HG03045 (cell line): ENCODE data around the gene LCK.

Source experiments
- ATAC-seq: cut with Tn5 transposase; IDR thresholded peaks from one replicate; pipeline ENCODE4 v1.9.1; 2021; ENCODE audit warnings: mild to moderate bottlenecking, moderate library complexity; ENCODE audit not compliant: unreplicated experiment

Gene LCK

DNA sequence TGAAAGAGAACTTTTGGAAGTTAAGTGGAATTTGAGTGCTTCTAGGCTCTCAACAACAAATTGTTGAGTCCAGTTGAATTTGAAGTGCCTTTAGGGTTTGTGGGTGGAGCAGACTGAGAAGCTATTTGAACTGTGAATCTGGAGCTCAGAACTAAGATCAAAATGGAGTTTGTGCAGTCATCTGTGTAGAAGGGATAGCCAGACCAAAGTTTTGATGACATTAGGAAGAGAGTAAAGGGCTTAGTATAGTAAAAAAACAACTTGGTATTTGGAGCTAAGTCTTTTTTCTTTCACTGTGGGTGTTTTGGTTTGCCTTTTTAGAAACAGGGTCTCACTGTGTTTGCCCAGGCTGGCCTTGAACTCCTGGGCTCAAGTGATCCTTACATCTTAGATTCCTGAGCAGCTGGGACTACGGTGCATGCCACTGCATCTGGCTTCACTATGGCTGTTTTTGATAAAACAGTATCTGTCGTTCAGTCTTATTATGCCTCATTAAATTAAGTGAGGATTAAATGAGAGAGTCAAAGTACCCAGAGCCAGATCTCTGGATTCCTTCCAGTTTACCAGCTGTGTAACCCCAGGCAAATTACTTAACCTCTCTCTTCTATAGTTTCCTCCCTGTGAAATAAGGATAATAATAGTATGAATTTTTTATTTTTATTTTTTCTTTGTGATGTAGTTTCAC, 60.8 kb downstream of the LCK start:
- no peak for ATAC-seq

DNA sequence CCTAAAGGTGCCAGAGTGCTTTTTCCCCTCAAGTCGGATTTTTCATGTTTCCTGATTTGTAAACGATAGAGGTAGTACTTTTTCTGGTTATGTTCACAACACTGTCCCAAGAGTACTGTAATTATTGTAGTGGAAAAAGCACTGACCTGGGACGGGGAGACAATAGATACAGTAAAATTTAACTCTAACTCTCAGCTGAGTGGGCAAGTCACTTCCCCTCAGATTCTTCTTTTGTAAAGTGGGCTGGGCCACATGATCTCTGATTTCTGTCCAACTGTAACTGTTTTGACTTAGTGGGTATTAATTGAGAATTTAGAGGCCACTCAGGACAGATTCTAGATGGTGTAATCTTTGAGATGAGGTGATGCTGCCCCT, 65.8 kb downstream of the LCK start:
- no peak for ATAC-seq

DNA sequence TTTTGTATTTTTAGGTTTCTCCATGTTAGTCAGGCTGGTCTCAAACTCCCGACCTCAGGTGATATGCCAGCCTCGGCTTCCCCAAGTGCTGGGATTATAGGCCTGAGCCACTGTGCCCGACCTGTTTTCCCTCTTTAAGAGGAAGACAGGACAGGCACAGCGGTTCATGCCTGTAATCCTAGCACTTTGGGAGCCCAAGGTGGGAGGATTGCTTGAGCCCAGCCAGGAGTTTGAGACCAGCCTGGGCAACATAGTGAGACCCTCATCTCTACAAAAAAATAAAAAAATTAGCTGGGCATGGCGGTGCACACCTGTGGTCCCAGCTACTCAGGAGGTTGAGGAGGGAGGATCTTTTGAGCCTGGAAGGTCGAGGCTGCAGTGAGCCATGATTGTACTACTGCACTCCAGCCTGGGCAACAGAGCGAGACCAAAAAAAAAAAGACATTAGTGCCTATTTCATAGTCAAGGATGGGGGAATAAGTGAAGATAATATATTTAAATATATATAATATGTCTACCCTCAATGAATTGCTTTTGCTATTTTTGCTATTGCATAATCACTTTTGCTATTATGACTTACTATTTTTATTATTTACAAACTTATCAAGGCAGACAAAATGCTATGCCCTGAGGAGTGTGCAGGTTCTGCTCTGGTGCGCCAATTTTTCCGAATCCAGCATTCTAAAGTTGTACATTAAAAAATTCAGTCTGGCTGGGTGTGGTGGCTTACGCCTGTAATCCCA, 67.2 kb downstream of the LCK start:
- ATAC-seq: no peak

DNA sequence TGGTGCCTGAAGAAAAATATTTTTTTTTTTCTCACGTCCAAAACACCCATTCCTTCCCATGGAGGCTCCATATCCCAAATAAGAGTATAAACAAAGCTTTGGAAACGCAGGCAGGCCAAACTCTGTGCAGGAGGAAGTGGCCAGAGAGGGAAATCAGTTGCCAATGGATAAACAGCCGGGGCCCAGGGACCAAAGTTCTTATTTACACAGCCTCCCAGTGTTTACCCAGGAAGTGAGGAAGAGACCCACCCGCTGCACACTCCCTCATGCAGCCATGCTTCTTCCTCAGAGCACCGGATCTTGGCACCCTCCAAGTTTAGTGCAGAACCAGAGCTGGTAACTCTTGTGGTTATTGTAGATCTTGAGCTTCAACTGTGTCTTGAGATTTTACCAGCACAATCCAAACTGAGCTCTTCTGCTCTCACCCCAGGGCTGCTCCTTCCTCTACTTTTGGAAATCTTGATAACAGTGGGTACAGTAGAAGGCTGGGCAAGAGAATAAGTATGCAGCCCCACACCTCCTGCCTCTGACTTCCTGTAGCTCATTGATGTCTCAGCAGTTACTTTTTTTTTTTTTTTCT, 70.7 kb downstream of the LCK start:
- ATAC-seq: no peak

DNA sequence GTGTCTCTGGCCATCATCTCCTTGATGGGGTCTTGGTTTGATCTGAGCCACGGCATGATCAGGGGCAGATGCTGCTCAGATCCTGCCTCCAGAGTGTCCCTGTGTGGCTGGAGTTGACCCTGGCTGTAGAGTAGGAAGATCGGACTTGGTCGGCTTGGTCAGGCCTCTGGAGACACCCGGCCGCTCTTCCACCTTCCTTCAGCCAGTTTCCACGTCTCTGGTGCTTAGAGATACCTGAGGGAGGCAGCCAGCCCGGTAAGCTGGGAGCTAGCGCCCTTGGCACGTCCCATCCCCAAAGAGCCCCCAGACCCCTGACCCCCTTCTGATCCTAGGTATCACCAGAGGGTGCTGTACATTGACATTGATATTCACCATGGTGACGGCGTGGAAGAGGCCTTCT, 76.1 kb downstream of the LCK start:
- no peak for ATAC-seq

DNA sequence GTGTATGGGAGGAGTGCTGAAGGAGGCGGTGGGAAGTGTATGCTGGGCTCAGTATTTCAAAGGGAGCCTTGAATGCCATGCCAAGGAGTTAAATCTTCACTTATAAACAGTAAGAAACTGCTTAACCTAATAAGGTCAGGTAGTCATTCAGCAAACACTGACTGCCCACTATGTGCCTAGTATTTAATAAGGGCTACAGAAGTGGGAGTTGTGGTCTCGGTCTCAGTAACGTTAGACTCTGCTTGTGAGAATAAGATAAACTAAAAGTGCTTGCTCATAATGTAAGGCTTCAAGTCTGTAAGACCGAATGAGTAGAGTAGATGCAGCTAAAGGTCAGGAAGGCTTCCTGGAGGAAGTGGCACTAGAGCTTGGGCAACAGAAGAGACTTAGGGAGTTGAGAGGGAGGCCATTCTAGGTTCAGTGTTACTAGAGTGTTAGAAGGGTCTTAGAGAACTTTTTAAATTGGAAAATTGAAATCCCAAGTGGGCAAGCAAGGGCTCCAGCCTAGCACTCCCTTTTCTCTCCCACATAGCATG, 78.9 kb downstream of the LCK start:
- no peak for ATAC-seq

DNA sequence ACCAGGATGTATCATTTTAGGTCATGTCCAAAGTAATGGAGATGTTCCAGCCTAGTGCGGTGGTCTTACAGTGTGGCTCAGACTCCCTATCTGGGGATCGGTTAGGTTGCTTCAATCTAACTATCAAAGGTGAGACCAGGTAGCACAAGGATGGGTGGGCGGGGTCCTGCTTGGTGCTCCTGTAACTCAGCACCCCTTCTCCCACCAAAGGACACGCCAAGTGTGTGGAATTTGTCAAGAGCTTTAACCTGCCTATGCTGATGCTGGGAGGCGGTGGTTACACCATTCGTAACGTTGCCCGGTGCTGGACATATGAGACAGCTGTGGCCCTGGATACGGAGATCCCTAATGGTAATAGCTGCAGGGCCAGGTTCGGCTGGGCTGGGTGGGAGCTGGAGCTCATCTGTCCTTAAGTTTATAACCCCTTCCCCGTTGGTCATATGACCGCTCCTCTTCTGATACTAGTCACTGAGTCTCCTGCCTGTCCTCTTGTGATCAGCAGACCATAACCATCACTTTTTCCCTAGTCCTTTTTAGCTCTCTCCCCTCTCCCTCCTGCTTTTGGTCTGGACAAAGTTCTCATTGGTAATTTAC, 79.6 kb downstream of the LCK start:
- no peak for ATAC-seq

DNA sequence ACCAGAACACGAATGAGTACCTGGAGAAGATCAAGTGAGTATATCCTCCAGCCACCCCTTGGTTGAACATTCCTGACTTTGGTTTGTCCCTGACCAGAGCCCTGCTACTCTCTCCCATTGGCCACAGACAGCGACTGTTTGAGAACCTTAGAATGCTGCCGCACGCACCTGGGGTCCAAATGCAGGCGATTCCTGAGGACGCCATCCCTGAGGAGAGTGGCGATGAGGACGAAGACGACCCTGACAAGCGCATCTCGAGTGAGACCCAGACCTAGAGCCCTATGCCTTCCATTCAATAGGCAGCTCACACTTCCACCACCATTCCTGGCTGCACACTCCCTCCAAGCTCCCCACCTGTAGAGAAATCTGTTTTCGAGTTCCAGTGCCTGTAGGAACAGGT, 80.5 kb downstream of the LCK start:
- no peak for ATAC-seq

DNA sequence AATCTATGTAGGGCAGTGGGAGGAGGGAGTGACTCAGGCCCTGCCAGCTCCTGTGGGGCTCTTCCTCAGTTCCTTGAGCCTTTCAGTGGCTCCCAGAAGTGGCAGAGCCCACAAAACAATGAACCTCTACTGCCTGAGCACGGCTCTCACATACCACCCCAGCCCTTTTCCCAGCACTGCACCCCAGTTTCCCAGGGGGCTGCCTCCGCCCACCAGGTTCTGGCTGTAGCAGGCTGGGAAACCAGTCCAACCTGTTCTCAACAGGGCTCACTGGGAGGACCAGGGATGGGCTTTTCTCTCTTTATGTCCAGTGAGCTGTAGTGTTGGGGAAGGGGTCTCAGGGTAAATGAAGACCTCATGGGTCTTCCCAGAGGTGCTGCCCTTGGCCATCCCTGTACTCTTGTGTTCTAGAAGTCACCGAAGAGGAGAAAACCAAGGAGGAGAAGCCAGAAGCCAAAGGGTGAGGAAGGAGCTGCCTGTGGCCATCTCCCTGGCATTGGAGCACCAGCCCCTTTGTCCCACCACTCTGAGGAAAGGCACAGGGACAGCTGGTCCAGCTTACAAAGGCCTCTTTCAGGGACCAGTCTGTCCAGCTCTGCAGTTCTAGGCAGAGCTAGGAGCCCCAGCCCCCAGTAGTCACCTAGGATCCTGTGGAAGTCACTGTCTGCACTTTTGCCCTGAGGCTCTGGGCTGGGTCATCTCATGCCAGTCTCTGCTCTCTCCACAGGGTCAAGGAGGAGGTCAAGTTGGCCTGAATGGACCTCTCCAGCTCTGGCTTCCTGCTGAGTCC, 81.4 kb downstream of the LCK start:
- no peak for ATAC-seq

DNA sequence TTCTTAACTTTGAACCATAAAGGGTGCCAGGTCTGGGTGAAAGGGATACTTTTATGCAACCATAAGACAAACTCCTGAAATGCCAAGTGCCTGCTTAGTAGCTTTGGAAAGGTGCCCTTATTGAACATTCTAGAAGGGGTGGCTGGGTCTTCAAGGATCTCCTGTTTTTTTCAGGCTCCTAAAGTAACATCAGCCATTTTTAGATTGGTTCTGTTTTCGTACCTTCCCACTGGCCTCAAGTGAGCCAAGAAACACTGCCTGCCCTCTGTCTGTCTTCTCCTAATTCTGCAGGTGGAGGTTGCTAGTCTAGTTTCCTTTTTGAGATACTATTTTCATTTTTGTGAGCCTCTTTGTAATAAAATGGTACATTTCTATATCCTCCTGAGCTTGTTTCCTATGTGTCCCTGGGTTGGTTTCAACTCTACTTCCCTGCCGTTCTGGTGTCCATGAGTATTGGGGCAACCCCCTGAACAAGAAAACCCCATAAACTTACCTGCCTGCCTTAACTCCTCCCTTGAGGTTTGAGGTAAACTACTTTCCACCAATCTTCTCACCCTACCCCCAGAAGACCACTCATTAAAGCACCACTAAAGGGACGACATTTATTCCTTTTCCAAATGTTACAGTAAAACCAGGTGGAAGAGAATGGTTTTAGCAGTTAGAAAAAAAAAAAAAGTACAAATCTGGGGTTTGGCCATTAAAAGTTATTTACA, 82.3 kb downstream of the LCK start:
- no peak for ATAC-seq

DNA sequence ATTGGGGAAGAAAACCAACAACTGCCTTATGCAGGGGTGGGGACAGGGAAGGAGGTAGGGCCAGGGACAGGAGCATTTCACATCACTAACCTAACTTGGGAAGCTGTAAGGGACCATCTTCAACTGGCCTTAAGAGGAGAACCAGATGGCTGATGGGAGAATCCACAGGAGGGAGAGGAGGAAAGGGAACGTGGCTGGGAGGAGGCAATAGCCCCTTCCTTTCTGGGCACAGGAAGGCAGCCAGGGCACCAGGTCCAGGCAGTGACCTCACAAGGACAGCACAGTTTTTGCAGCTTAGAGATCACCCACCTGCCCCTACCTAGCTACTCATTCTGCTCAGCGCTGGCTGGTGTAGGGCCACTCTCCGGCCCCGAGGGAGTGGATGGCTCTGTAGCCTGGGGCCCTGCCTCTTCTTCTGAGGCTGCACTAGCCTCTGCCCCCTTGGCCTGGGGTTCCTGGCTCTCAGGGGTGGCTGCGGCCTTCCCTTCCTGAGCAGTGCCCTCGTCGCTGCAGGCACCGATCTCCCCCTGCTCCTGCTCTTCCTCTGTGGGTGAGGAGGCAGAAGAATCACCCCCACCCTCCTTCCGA, 83.3 kb downstream of the LCK start:
- ATAC-seq: no peak

DNA sequence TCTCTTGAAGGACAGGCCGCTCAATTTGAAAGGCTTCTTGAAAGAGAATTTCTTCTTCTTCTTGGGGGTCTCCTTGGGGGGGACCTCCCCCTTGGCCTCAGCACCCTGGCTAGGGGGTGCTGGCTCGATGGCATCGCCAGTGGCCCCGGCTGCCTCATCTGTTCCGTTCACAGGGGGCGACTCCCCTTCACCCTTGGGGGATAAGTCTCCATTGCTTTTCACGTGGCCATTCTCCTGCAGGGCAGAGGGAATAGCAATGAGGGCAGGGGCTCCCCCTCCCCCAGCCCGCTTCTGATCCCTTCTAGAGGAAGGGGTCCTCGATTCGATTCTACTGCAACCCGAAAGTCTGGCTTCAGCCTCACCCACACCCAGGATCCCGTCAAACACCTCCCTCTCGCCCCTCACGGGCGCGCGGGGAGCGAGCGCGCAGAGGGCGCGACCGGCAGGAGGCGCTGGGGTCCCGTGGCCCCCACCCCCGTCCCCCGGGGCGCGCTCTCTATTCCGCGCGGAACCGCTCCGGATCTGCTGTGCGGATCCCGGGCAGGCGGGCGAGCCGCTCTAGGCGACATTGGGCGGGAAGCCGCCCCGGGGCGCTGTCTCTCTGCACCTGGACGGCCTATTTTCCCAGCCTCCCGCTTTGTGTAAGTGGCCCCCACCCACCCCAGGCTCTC, 83.9 kb downstream of the LCK start:
- peak; percentile 20 for ATAC-seq

DNA sequence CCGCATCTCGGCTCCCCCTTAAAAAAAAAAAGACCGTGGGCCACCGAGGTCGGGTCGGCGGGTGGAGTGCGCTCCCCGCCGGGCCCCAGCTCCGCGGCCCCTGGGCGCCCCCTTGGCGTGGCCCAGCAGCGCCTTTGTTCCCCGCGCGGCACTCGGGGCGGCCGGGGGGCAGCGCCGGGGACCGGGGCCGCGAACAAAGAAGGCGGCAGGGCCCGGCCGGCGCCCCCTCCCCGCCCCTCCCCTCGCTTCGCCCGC, 84.4 kb downstream of the LCK start:
- ATAC-seq: no peak
